H1 (cell line): Measurements from ENCODE around the gene ERCC1. TPM values are rescaled to one million over a fixed set of nuclear protein-coding genes. Genes with fewer than 3 reads are reported as not detected.
A peak's percentile ranks its signal among the peaks of the same experiment; 100 is the strongest.

Experiments used
- CTCF ChIA-PET: fragments of 300-600 bp; sonication (Branson Sonifier 250); formaldehyde crosslinking; loops from one replicate; lab custom pipeline; 2021; ENCODE audit not compliant: partially characterized antibody; lab: Charles Lee
- POLR2A ChIA-PET: fragments of 300-600 bp; sonication (Branson Sonifier 250); formaldehyde crosslinking; loops from one replicate; lab custom pipeline; 2021; ENCODE audit warnings: inconsistent platforms; ENCODE audit not compliant: partially characterized antibody; lab: Charles Lee
- DNase-seq, 2 experiments: peaks; one replicate each; pipeline versions ENCODE4 v3.0.0 to v3.0.0-alpha.2; 2010 to 2022; ENCODE audit warnings: low spot score in 2 of 2, low read depth in 1 of 2, mixed read lengths in 1 of 2
- FAIRE-seq: peaks from 2 replicates; lab custom pipeline; 2011; peaks lifted over from hg19 to GRCh38; lab: Jason Lieb, UNC
- H2AFZ ChIP-seq: 2 replicates; pipeline ENCODE4 v1.8.1; 2012; ENCODE audit warnings: low read length, inconsistent platforms
- H2AK5ac ChIP-seq: 2 replicates; pipeline ENCODE4 v1.6.1; 2013; ENCODE audit warnings: low read depth, low read length
- H2BK120ac ChIP-seq: replicated peaks from 2 replicates; pipeline ENCODE3; 2013; ENCODE audit warnings: low read depth, low read length, inconsistent platforms
- H2BK12ac ChIP-seq: 2 replicates; pipeline ENCODE4 v1.6.1; 2013; ENCODE audit warnings: low read depth, low read length
- H2BK15ac ChIP-seq: 2 replicates; pipeline ENCODE4 v1.6.1; 2013; ENCODE audit warnings: low read length
- H2BK20ac ChIP-seq: 2 replicates; pipeline ENCODE4 v1.6.1; 2013; ENCODE audit warnings: low read length
- H2BK5ac ChIP-seq: 2 replicates; pipeline ENCODE4 v1.6.1; 2013; ENCODE audit warnings: low read depth, low read length
- H3K14ac ChIP-seq: 2 replicates; pipeline ENCODE4 v1.6.1; 2013; ENCODE audit warnings: inconsistent platforms; ENCODE audit not compliant: insufficient read length
- H3K18ac ChIP-seq: 2 replicates; pipeline ENCODE4 v1.6.1; 2013; ENCODE audit warnings: low read length; ENCODE audit errors: extremely low read depth
- H3K23ac ChIP-seq: 2 replicates; pipeline ENCODE4 v1.6.1; 2013; ENCODE audit warnings: inconsistent platforms; ENCODE audit not compliant: insufficient read length
- H3K23me2 ChIP-seq: 2 replicates; pipeline ENCODE4 v1.6.1; 2013; ENCODE audit warnings: low read depth, low read length
- H3K27ac ChIP-seq: 2 replicates; pipeline ENCODE4 v1.6.1; 2011; ENCODE audit warnings: low read depth, low read length, inconsistent platforms
- H3K27me3 ChIP-seq, 4 experiments: replicated peaks in 1 of 4; 1 replicate in 1 of 4; 2 replicates in 3 of 4; pipeline versions ENCODE4 v1.6.1 to v1.8.1; 2011 to 2013; ENCODE audit warnings: low read length in 3 of 4, mild to moderate bottlenecking in 3 of 4, inconsistent platforms in 2 of 4, mixed read lengths in 2 of 4, moderate library complexity in 1 of 4; ENCODE audit not compliant: control insufficient read depth in 3 of 4, insufficient read depth in 3 of 4; ENCODE audit errors: extremely low read depth in 1 of 4
- H3K36me3 ChIP-seq, 4 experiments: 2 replicates each; pipeline versions ENCODE4 v1.6.1 to v1.8.1; 2011 to 2013; ENCODE audit warnings: mild to moderate bottlenecking in 4 of 4, low read length in 3 of 4, moderate library complexity in 2 of 4, control low read depth in 1 of 4, inconsistent platforms in 1 of 4; ENCODE audit not compliant: insufficient read depth in 4 of 4, control insufficient read depth in 2 of 4
- H3K4ac ChIP-seq: replicated peaks from 2 replicates; pipeline ENCODE3; 2013; ENCODE audit warnings: low read length, low read depth, mixed read lengths, inconsistent platforms; ENCODE audit not compliant: insufficient read length
- H3K4me1 ChIP-seq, 4 experiments: replicated peaks in 1 of 4; 1 replicate in 1 of 4; 2 replicates in 3 of 4; pipeline versions ENCODE4 v1.6.1 to v1.8.1; 2011 to 2013; ENCODE audit warnings: low read length in 3 of 4, inconsistent platforms in 2 of 4, mixed read lengths in 1 of 4; ENCODE audit not compliant: insufficient read depth in 4 of 4, control insufficient read depth in 3 of 4
- H3K4me2 ChIP-seq, 2 experiments: 2 replicates each; pipeline versions ENCODE4 v1.6.1 to v1.8.1; 2011 to 2013; ENCODE audit warnings: low read depth in 2 of 2, low read length in 2 of 2, control low read depth in 1 of 2, inconsistent platforms in 1 of 2, mild to moderate bottlenecking in 1 of 2; ENCODE audit not compliant: insufficient read depth in 1 of 2
- H3K4me3 ChIP-seq, 4 experiments: fragments of 200-600, 300-600 bp in 1 of 4; sonication (generic), shearing (Covaris generic), sonication (Bioruptor Twin) in 1 of 4; 2 replicates each; pipeline versions ENCODE4 v1.5.1 to v1.8.1; 2011 to 2016; ENCODE audit warnings: low read length in 4 of 4, low read depth in 3 of 4, control low read depth in 2 of 4, inconsistent platforms in 2 of 4, mild to moderate bottlenecking in 2 of 4, mixed read lengths in 1 of 4, moderate library complexity in 1 of 4; ENCODE audit not compliant: insufficient read depth in 2 of 4; ENCODE audit errors: extremely low read depth in 1 of 4
- H3K56ac ChIP-seq: replicated peaks from 2 replicates; pipeline ENCODE3; 2013; ENCODE audit warnings: low read depth, mild to moderate bottlenecking, mixed read lengths, low read length, inconsistent platforms; ENCODE audit not compliant: insufficient read length
- H3K79me1 ChIP-seq: 2 replicates; pipeline ENCODE4 v1.6.1; 2013; ENCODE audit warnings: low read depth, low read length, control low read depth
- H3K79me2 ChIP-seq, 2 experiments: 2 replicates each; pipeline versions ENCODE4 v1.6.1 to v1.8.1; 2012 to 2013; ENCODE audit warnings: low read length in 2 of 2, mild to moderate bottlenecking in 2 of 2, inconsistent platforms in 1 of 2; ENCODE audit not compliant: insufficient read depth in 2 of 2, control insufficient read depth in 1 of 2
- H3K9ac ChIP-seq, 4 experiments: replicated peaks in 1 of 4; 1 replicate in 1 of 4; 2 replicates in 3 of 4; pipeline versions ENCODE4 v1.6.1 to v1.8.1; 2011 to 2013; ENCODE audit warnings: low read depth in 3 of 4, low read length in 3 of 4, control low read depth in 2 of 4, mild to moderate bottlenecking in 2 of 4, moderate library complexity in 2 of 4, inconsistent platforms in 1 of 4; ENCODE audit errors: extremely low read depth in 1 of 4
- H3K9me3 ChIP-seq, 2 experiments: 2 replicates each; pipeline versions ENCODE4 v1.6.1 to v1.8.1; 2012 to 2013; ENCODE audit warnings: mild to moderate bottlenecking in 2 of 2, moderate library complexity in 2 of 2, control low read depth in 1 of 2, inconsistent platforms in 1 of 2, low read depth in 1 of 2, low read length in 1 of 2, mixed read lengths in 1 of 2; ENCODE audit not compliant: insufficient read depth in 2 of 2
- H4K20me1 ChIP-seq, 2 experiments: replicated peaks in 1 of 2; 2 replicates each; pipeline versions ENCODE3 to v1.8.1; 2011 to 2013; ENCODE audit warnings: inconsistent platforms in 2 of 2, low read length in 2 of 2, mild to moderate bottlenecking in 1 of 2; ENCODE audit not compliant: insufficient read depth in 2 of 2, control insufficient read depth in 1 of 2
- H4K5ac ChIP-seq: 2 replicates; pipeline ENCODE4 v1.6.1; 2013; ENCODE audit warnings: low read length, low read depth, mixed read lengths, inconsistent platforms; ENCODE audit not compliant: insufficient read length
- H4K8ac ChIP-seq: 2 replicates; pipeline ENCODE4 v1.8.0; 2013; ENCODE audit warnings: mild to moderate bottlenecking, moderate library complexity, low read length, inconsistent platforms; ENCODE audit not compliant: insufficient read depth; ENCODE audit errors: extremely low read depth
- H4K91ac ChIP-seq: replicated peaks from 2 replicates; pipeline ENCODE3; 2013; ENCODE audit warnings: low read length, mixed read lengths, inconsistent platforms; ENCODE audit not compliant: insufficient read length
- GTF2F1 ChIP-seq: IDR thresholded peaks from 2 replicates; pipeline ENCODE4 v1.6.1; 2012; ENCODE audit warnings: low read depth, low read length, improper control_type of control experiment, borderline replicate concordance
- HDAC2 ChIP-seq, 2 experiments: fragments of 300-600 bp in 1 of 2; sonication (generic) in 1 of 2; IDR thresholded peaks; 2 replicates each; pipeline ENCODE4 v1.6.1; 2011 to 2012; ENCODE audit warnings: low read depth in 2 of 2, low read length in 2 of 2, mild to moderate bottlenecking in 2 of 2, moderate library complexity in 2 of 2, borderline replicate concordance in 1 of 2, inconsistent platforms in 1 of 2
- MAX ChIP-seq: IDR thresholded peaks from 2 replicates; pipeline ENCODE4 v1.6.1; 2012; ENCODE audit warnings: inconsistent platforms
- RBBP5 ChIP-seq: IDR thresholded peaks from 2 replicates; pipeline ENCODE4 v1.7.1; 2012; ENCODE audit warnings: low read depth, mild to moderate bottlenecking, inconsistent platforms, low read length, moderate library complexity, borderline replicate concordance
- RFX5 ChIP-seq: IDR thresholded peaks from 2 replicates; pipeline ENCODE4 v1.6.1; 2011; ENCODE audit warnings: low read depth, low read length, improper control_type of control experiment, borderline replicate concordance
- SP1 ChIP-seq: IDR thresholded peaks from 2 replicates; pipeline ENCODE4 v1.6.1; 2011; ENCODE audit warnings: low read depth, low read length
- SUZ12 ChIP-seq: fragments of 200-600 bp; sonication (generic); IDR thresholded peaks from 2 replicates; pipeline ENCODE4 v1.6.1; 2012; ENCODE audit warnings: mild to moderate bottlenecking, inconsistent platforms, low read length, moderate library complexity, mixed read lengths
- TCF12 ChIP-seq: IDR thresholded peaks from 2 replicates; pipeline ENCODE4 v1.6.1; 2011; ENCODE audit warnings: low read depth, mild to moderate bottlenecking, low read length
- YY1 ChIP-seq: IDR thresholded peaks from 2 replicates; pipeline ENCODE4 v1.6.1; 2011; ENCODE audit warnings: low read depth, mild to moderate bottlenecking, low read length
- WGBS, 2 experiments: shearing (Covaris generic) in 1 of 2; methylation state at CpG; one replicate each; pipeline versions ENCODE4 v1.1.6 to v1.1.7; 2013 to 2015; ENCODE audit warnings: low lambda C conversion rate in 2 of 2, mixed read lengths in 2 of 2, inconsistent platforms in 1 of 2, low coverage in 1 of 2, missing lambda C conversion rate in 1 of 2; ENCODE audit not compliant: insufficient replicate concordance in 2 of 2, insufficient coverage in 1 of 2, insufficient read length in 1 of 2; ENCODE audit errors: extremely low coverage in 1 of 2, missing lambda C conversion rate in 1 of 2; 5-methylcytosine and 5-hydroxymethylcytosine counted together
- polyA plus RNA-seq, 7 experiments: library from polyadenylated mRNA; depleted of rRNA in 3 of 7; stranded (reverse) in 5 of 7; unstranded in 2 of 7; fragments of >200 nt in 5 of 7; fragments of 200-250 nt in 2 of 7; gene quantifications; 1 replicate in 5 of 7; 2 replicates in 1 of 7; 4 replicates in 1 of 7; pipeline versions ENCODE4 v1.2.1 to v1.2.3, GENCODE V29; 2011 to 2013; ENCODE audit warnings: missing spikeins in 2 of 7, mixed read lengths in 2 of 7
- total RNA-seq: library from RNA; stranded (reverse); fragmentation: NEBNext Ultra II Directional; extraction: Animal tissue kit (Norgen Biotek cat#: 25700); gene quantifications from 2 replicates; pipeline ENCODE4 v1.2.1, GENCODE V29; 2021

The ERCC1 gene
- total and polyA plus RNA-seq, 2 of the 8 experiments (the other 6 are each of a cell fraction or from before 2014, with no cell fraction given) = 44.7 to 94.2 TPM

- Histone ChIP-seq H3K4me2 (peak overlapping the region; percentile 72 to 97), H3K23ac (no peak overlapping the region), H2BK120ac (no peak overlapping the region), H3K27me3 (peaks cover 0 to 19% (median 17%) of the 10 kb centered on the region in 4 experiments; a peak in 4 of 7 replicates), H3K27ac (peak overlapping the region; percentile 87), H3K9me3 (no peaks in the 10 kb centered on the region), H3K79me1 (no peaks in the 10 kb centered on the region), H4K8ac (peak overlapping the region; percentile 93; the same call in 1 of the 2 replicates), H4K20me1 (peaks cover 0 to 3% of the 10 kb centered on the region in 2 experiments), H2BK5ac (peak overlapping the region; percentile 84), H4K91ac (peak overlapping the region; percentile 4), H2BK20ac (no peak overlapping the region), H3K56ac (no peak overlapping the region), H3K14ac (no peak overlapping the region), H3K36me3 (no peaks in the 10 kb centered on the region), H3K23me2 (peaks cover 24% of the 10 kb centered on the region; the same call in 1 of the 2 replicates), H3K4ac (no peak overlapping the region), H3K18ac (peak overlapping the region; percentile 60), H3K79me2 (no peaks in the 10 kb centered on the region), H3K4me1 (peaks cover 0 to 22% (median 14%) of the 10 kb centered on the region in 4 experiments; a peak in 6 of 7 replicates), H2BK12ac (peak overlapping the region; percentile 72; the same call in 1 of the 2 replicates), H4K5ac (peak overlapping the region; percentile 1), H2BK15ac (no peak overlapping the region), H3K9ac (peak overlapping the region; percentile 14 to 92 (median 68)), H2AK5ac (no peak overlapping the region), H2AFZ (peak overlapping the region; percentile 59; the same call in 1 of the 2 replicates), H3K4me3 (peak overlapping the region; percentile 48 to 95 (median 78))
- DNase-seq = peak in 1 of 2 experiments; percentile 95
- 1% methylated on average over 58 of the region's 66 CpGs; no CpG with 5 or more reads in 1 of the 2 experiments for WGBS, 2 experiments
- CTCF ChIA-PET = interaction anchor here (0.6 to 32.9 kb wide), 15 partner anchors 9 to 172 kb away, joined by 3 to 760 read pairs (median 3); partner anchors contain the start of genes ERCC1 and RTN2
- FAIRE-seq = peak; percentile 32
- POLR2A ChIA-PET = interaction anchor here (0.8 to 4.4 kb wide), 24 partner anchors 8 to 167 kb away, joined by 3 to 52 read pairs (median 6); partner anchors contain the start of genes ERCC1, PPM1N, PPP1R13L and RTN2
- no peak; a peak in 2 of 4 replicates for TF ChIP-seq HDAC2 (IDR thresholded peaks at IDR 0.05; ENCODE audit: borderline replicate concordance in 1 of 2, low read depth in 2 of 2, low read length in 2 of 2)
- TF ChIP-seq RFX5 = peak; percentile 18; the same call in 1 of the 2 replicates
- 0 out of 2 replicates have a peak, but pooled peaks have one; percentile 32 for TF ChIP-seq TCF12
- no peak for TF ChIP-seq GTF2F1
- TF ChIP-seq RBBP5 = no peak; the same call in 1 of the 2 replicates
- TF ChIP-seq SP1 = peak; percentile 45; the same call in 1 of the 2 replicates
- peak; percentile 46; the same call in 1 of the 2 replicates for TF ChIP-seq MAX
- TF ChIP-seq YY1 = no peak
- no peak for TF ChIP-seq SUZ12
Measured at GRCh38 chr19:45469132-45469944, 45.6 kb upstream of the ERCC1 start.
